Measurements from ENCODE around the gene MSH4.
"Not testable (repeated sequence)": the region's sequence is repeated elsewhere in the genome, so short reads cannot be mapped to it uniquely, and the experiment has no call there.

MSH4 gene

DNA sequence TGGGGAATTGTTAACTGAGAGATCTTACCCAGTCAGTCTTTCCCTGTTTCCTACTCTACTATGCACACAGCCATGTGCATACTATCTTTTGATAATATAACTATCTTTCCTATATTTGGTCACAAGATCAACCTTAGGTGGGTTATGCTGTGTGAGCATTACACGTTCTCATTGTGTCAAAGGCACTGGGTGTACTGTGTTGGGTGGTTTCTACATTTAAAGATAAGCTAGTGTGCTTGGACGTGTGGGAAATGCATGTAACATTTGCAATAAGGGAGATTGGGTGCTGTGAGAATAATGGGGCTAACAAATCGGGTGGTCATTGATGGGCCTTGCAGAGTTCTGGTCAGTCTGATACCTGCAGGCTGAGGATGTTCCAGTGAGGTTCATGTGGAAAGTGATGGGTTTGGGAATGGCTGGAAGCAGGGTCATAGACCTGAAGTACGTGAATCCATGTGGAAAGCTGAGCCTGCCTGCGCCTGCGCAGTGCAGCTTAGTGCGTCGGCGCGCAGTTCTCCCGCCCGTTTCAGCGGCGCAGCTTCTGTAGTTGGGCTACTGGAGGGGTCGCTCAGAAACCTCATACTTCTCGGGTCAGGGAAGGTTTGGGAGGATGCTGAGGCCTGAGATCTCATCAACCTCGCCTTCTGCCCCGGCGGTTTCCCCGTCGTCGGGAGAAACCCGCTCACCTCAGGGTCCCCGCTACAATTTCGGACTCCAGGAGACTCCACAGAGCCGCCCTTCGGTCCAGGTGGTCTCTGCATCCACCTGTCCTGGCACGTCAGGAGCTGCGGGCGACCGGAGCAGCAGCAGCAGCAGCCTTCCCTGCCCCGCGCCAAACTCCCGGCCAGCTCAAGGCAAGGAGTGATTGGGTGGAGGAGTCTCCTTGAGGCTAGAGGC is at the start of gene MSH4:
TSS of gene MSH4 (plus strand) at position 507 of the 897 bp plus-strand sequence. CDS start at position 611, 104 bp downstream.
- DNase-seq, result no peak

GRCh38 chr1:75757210-75757609 is 39.5 kb upstream of the MSH4 start:
- not testable (repeated sequence) for DNase-seq

- not testable (repeated sequence) for DNase-seq
Observed at GRCh38 chr1:75758543-75758942, 38.1 kb upstream of the MSH4 start.

DNA sequence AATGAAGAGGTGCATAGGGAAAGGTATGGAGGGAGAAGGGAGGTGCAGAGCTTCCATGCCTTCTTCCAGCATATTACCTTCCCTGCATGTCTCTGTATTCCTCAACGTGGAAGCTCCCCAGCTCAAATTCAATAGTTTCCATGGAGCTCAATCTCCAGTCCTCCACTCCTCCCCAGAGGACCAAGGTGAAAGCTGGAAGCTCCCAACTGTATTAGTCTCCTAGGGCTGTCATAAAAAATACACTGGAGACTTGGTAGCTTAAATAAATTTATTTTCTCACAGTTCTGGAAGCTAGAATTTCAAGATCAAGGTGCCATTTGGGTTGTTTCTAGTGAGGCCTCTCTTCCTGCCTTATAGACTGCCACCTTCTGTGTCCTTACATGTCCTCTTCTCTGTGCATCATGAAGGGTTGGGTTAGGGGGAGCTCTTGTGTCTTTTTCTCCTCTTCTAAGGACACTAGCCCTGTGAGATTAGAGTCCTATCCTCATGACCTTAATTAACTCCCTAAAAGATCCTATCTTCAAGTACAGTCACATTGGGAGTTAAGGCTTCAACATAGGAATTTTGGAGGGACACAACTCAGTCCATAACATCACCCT is 32.5 kb upstream of the MSH4 start:
- DNase-seq, result no peak

DNA sequence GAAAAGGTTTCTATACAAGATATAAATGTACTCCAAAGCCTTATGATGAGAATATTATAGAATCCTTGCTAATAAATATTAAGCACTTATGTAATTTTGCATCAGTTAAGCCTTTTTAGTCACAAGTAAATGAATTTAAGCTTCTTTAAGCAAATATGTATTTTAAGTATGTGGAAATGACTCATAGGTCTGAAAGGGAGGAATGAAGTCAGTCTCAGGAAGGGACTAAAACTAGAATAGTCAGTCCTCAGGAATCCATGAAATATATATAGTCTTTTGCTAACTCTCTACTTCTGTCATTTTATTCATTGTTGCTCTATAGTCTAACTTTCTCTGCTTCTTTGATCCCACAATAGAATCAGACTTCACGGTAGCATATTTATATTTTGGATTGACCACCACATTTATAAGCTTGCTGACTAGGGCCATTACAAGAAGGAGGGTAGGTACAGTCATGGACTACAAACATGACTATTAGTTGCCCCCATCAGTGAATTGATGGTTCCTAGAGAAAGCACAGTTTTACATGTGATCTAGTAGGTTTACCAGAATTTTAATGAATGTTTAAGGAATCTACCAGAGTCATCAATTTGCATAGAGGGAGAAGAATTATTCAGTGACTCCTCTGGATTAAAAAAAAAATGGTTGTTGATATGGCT is 30.9 kb upstream of the MSH4 start:
- no peak for DNase-seq

GRCh38 chr1:75768016-75768415 is 28.7 kb upstream of the MSH4 start:
- no peak for DNase-seq

- no peak for DNase-seq
Observed at GRCh38 chr1:75770761-75771160, 25.9 kb upstream of the MSH4 start.

GRCh38 chr1:75771978-75772377 is 24.7 kb upstream of the MSH4 start:
- DNase-seq, result no peak

DNA sequence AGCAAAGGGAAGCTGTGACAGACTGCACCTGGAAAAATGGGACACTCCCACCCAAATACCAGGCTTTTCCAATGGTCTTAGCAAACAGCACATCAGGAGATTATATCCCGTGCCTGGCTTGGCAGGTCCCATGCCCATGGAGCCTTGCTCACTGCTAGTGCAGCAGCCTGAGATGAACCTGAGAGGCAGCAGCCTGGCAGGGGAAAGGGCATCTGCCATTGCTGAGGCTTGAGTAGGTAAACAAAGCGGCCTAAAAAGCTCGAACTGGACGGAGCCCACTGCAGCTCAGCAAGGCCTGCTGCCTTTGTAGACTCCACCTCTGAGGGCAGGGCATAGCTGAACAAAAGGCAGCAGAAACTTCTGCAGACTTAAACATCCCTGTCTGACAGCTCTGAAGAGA is 18.9 kb upstream of the MSH4 start:
- DNase-seq, result not testable (repeated sequence)

- not testable (repeated sequence) for DNase-seq
Observed at GRCh38 chr1:75778694-75779093, 18.0 kb upstream of the MSH4 start.

DNA sequence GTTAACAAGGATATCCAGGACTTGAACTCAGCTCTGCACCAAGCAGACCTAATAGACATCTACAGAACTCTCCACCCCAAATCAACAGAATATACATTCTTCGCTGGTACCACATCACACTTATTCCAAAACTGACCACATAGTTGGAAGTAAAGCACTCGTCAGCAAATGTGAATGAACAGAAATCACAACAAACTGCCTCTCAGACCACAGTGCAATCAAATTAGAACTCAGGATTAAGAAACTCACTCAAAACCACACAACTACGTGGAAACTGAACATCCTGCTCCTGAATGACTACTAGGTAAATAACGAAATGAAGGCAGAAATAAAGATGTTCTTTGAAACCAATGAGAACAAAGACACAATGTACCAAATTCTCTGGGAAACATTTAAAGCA is 16.5 kb upstream of the MSH4 start:
- DNase-seq, result not testable (repeated sequence)

DNA sequence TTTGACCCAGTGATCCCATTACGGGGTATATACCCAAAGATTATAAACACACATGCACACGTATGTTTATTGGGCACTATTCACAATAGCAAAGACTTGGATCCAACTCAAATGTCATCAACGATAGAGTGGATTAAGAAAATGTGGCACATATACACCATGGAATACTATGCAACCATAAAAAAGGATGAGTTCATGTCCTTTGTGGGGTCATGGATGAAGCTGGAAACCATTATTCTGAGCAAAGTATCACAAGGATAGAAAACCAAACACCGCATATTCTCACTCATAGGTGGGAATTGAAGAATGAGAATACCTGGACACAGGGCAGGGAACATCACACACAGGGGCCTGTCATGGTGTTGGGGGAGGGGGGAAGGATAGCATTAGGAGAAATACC is 12.8 kb upstream of the MSH4 start:
- not testable (repeated sequence) for DNase-seq

DNA sequence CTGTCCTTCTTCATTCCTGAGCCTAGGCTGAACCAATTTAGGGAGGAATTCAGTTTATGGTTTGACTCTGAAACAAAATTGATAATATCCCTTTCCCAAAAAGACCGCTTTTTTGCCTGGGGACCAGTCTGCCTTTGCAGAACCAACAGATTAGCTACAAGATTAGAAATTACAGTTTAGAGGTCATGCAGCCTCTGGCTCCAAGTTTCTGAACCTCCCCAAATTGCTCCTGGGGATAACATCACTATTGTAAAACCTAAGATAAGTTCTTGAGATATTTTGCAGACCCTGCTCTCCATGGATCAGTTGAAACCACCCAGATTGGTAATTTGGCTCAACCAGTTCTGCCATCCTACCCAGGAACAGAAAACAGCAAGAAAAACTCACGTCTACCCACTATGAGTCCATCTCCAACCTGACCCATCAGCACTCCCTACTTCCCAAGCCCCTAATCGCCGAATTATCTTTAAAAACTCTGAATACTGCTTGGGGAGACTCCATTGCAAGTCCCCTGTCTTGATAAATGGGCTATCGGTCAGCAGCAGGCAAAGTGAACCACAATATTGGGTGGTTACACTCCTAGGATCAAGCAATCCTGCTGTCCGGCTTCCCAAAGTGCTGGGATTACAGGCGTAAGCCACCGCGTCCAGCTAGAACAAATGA is 11.2 kb upstream of the MSH4 start:
- DNase-seq, result no peak

- DNase-seq, result peak; percentile 93
Observed at GRCh38 chr1:75785983-75786853, 10.5 kb upstream of the MSH4 start, which contains the start of gene RABGGTB. Gene RABGGTB, plus strand, starts transcription at chr1:75786256. Its CDS starts 16 bp downstream, at chr1:75786272.

- no peak for DNase-seq
Observed at GRCh38 chr1:75786901-75787493, 9.7 kb upstream of the MSH4 start.

DNA sequence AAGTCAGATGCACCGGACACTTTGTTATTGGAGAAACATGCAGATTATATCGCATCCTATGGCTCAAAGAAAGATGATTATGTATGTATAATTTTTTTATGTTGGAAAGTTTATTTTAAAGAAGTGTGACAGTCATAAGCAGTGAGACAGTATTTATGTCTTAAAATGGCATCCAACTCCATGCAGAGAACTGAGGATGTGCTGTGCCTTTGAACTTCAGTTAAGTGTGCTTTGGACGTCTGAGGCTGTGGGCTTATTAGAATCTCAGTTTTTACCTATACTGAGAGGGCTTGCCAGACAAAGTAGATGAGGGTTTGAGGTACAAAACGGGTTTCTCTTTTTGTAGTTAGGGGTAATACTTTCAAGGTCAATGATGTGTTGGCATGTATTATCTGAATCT is 9.2 kb upstream of the MSH4 start:
- DNase-seq, result no peak

- DNase-seq, result no peak
Observed at GRCh38 chr1:75789988-75790387, 6.7 kb upstream of the MSH4 start.

GRCh38 chr1:75791022-75791421 is 5.7 kb upstream of the MSH4 start:
- no peak for DNase-seq

- DNase-seq, result no peak
Observed at GRCh38 chr1:75792091-75792490, 4.6 kb upstream of the MSH4 start.

DNA sequence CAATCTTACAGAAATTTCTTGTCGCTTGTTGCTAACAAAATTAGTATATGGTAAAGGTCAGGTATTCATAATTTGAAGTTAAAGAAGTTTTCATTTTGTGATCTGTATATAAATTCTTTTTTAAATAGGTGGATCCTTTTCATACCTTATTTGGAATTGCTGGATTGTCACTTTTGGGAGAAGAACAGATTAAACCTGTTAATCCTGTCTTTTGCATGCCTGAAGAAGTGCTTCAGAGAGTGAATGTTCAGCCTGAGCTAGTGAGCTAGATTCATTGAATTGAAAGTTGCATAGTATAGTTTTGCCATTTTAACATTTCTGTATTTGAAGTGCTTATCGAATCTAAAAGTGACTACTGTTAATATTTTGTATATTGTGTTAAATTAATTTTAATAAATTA is 2.3 kb upstream of the MSH4 start:
- no peak for DNase-seq

GRCh38 chr1:75795703-75796193 is 934 bp upstream of the MSH4 start:
- no peak for DNase-seq

DNA sequence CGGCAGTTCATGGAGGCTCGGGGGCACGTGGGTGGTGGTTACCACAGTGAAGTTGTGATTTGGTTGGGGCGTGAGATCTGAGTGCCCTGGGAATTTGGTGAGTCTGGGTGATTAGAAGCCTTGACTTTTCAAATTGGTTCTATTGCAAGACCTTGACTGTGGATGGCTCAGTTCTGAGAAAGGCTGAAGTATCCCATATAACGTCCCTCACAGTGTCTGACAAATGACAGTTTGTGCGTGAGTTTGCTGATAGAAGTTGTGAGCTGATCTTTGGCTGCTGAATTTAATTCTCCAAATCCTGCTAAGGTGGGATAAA is 549 bp downstream of the MSH4 start:
- DNase-seq, result peak; percentile 16
